IMR-90 (cell line): ENCODE data around the gene IFNAR2. TPM values are rescaled to one million over a fixed set of nuclear protein-coding genes. Genes with fewer than 3 reads are reported as not detected.
"Not testable (repeated sequence)": the region's sequence is repeated elsewhere in the genome, so short reads cannot be mapped to it uniquely, and the experiment has no call there.

ENCODE experiments used
- ATAC-seq: fragments of 200-7000 bp; cut with Tn5 transposase; 2 replicates; pipeline ENCODE4 v1.9.1; 2020; ENCODE audit warnings: low read depth, mild to moderate bottlenecking, moderate library complexity
- BruUV-seq: library from RNA; stranded (reverse); fragments of 400-500 nt; replicated peaks from 2 replicates; lab custom pipeline; 2021; lab: Mats Ljungman, UMichigan
- CTCF ChIA-PET: fragments of 300-600 bp; formaldehyde crosslinking; extraction: SDS; loops from one replicate; lab custom pipeline; 2021; ENCODE audit warnings: antibody characterized with exemption; lab: Yijun Ruan, JAX
- POLR2A ChIA-PET: fragments of 300-600 bp; sonication (Branson Sonifier 250); formaldehyde crosslinking; loops from one replicate; lab custom pipeline; 2022; ENCODE audit warnings: antibody characterized with exemption; ENCODE audit not compliant: unreplicated experiment; lab: Charles Lee
- DNase-seq: peaks from one replicate; pipeline ENCODE4 v3.0.0; 2013
- H2AFZ ChIP-seq: replicated peaks from 2 replicates; pipeline ENCODE3; 2013; ENCODE audit warnings: low read length, mild to moderate bottlenecking; ENCODE audit not compliant: poor library complexity
- H2AK5ac ChIP-seq: 2 replicates; pipeline ENCODE4 v1.6.1; 2013; ENCODE audit warnings: low read depth, low read length, inconsistent platforms
- H2AK9ac ChIP-seq: replicated peaks from 2 replicates; pipeline ENCODE3; 2013; ENCODE audit warnings: mild to moderate bottlenecking, low read depth, low read length, moderate library complexity; ENCODE audit not compliant: poor library complexity
- H2BK120ac ChIP-seq: 2 replicates; pipeline ENCODE4 v1.6.1; 2013; ENCODE audit warnings: low read depth, low read length, inconsistent platforms
- H2BK15ac ChIP-seq: 3 replicates; pipeline ENCODE4 v1.6.1; 2013; ENCODE audit warnings: low read depth, low read length, inconsistent platforms
- H2BK20ac ChIP-seq: 2 replicates; pipeline ENCODE4 v1.6.1; 2013; ENCODE audit warnings: low read depth, mild to moderate bottlenecking, inconsistent platforms, low read length, moderate library complexity
- H2BK5ac ChIP-seq: 2 replicates; pipeline ENCODE4 v1.6.1; 2013; ENCODE audit warnings: mild to moderate bottlenecking, low read depth, low read length, inconsistent platforms; ENCODE audit not compliant: poor library complexity, severe bottlenecking
- H3K14ac ChIP-seq: replicated peaks from 2 replicates; pipeline ENCODE4 v1.6.1; 2013; ENCODE audit warnings: low read depth, low read length, inconsistent platforms
- H3K18ac ChIP-seq: 2 replicates; pipeline ENCODE4 v1.6.1; 2013; ENCODE audit warnings: low read depth, low read length, control low read depth
- H3K23ac ChIP-seq: 2 replicates; pipeline ENCODE4 v1.6.1; 2013; ENCODE audit warnings: low read depth, low read length, inconsistent platforms
- H3K27ac ChIP-seq: 2 replicates; pipeline ENCODE4 v1.5.1; 2013; ENCODE audit warnings: mild to moderate bottlenecking, control low read depth, low read length; ENCODE audit not compliant: insufficient read depth
- H3K27me3 ChIP-seq: 2 replicates; pipeline ENCODE4 v1.6.1; 2013; ENCODE audit warnings: low read length; ENCODE audit not compliant: control insufficient read depth, insufficient read depth
- H3K36me3 ChIP-seq: 2 replicates; pipeline ENCODE4 v1.6.1; 2013; ENCODE audit warnings: low read length, mixed read lengths; ENCODE audit not compliant: control insufficient read depth, insufficient read depth
- H3K4ac ChIP-seq: 2 replicates; pipeline ENCODE4 v1.6.1; 2013; ENCODE audit warnings: low read depth, low read length, inconsistent platforms
- H3K4me1 ChIP-seq: 2 replicates; pipeline ENCODE4 v1.6.1; 2013; ENCODE audit warnings: low read length, mixed read lengths; ENCODE audit not compliant: control insufficient read depth, insufficient read depth
- H3K4me2 ChIP-seq: 2 replicates; pipeline ENCODE4 v1.6.1; 2013; ENCODE audit warnings: low read depth, mild to moderate bottlenecking, control low read depth, low read length, moderate library complexity
- H3K4me3 ChIP-seq: 2 replicates; pipeline ENCODE4 v1.5.1; 2013; ENCODE audit warnings: low read depth, mild to moderate bottlenecking, control low read depth, low read length, moderate library complexity; ENCODE audit not compliant: insufficient read depth
- H3K56ac ChIP-seq: 2 replicates; pipeline ENCODE4 v1.6.1; 2013; ENCODE audit warnings: low read length, inconsistent platforms; ENCODE audit not compliant: insufficient read depth; ENCODE audit errors: extremely low read depth
- H3K79me1 ChIP-seq, 2 experiments: 2 replicates each; pipeline ENCODE4 v1.6.1; 2013; ENCODE audit warnings: low read length in 2 of 2, inconsistent platforms in 1 of 2, low read depth in 1 of 2
- H3K9ac ChIP-seq: 2 replicates; pipeline ENCODE4 v1.6.1; 2013; ENCODE audit warnings: low read depth, low read length, control low read depth
- H3K9me1 ChIP-seq: 2 replicates; pipeline ENCODE4 v1.6.1; 2013; ENCODE audit warnings: low read length, inconsistent platforms; ENCODE audit not compliant: insufficient read depth
- H3K9me3 ChIP-seq: 2 replicates; pipeline ENCODE4 v1.6.1; 2013; ENCODE audit warnings: low read length; ENCODE audit not compliant: control insufficient read depth, insufficient read depth
- H4K20me1 ChIP-seq: 2 replicates; pipeline ENCODE4 v1.6.1; 2013; ENCODE audit warnings: low read length, inconsistent platforms; ENCODE audit not compliant: insufficient read depth
- H4K5ac ChIP-seq: 2 replicates; pipeline ENCODE4 v1.6.1; 2013; ENCODE audit warnings: mild to moderate bottlenecking, low read depth, low read length, control low read depth
- H4K8ac ChIP-seq, 2 experiments: 2 replicates each; pipeline ENCODE4 v1.6.1; 2013; ENCODE audit warnings: low read depth in 2 of 2, low read length in 2 of 2, control low read depth in 1 of 2, inconsistent platforms in 1 of 2
- H4K91ac ChIP-seq: 2 replicates; pipeline ENCODE4 v1.6.1; 2013; ENCODE audit warnings: low read depth, low read length, inconsistent platforms; ENCODE audit not compliant: insufficient read depth
- WGBS, 2 experiments: methylation state at CpG; one replicate each; pipeline versions ENCODE4 v1.1.5 to v1.1.7; 2013; ENCODE audit warnings: missing lambda C conversion rate in 2 of 2; ENCODE audit not compliant: insufficient read length in 1 of 2; ENCODE audit errors: extremely low coverage in 2 of 2; 5-methylcytosine and 5-hydroxymethylcytosine counted together
- dilution Hi-C: fragments of 300-500 bp; cut with HindIII; formaldehyde crosslinking; loops from one replicate; pipeline ENCODE4 v1.14.3; 2018; ENCODE audit warnings: low sequenced_read_pairs; ENCODE audit not compliant: unreplicated experiment
- in situ Hi-C: fragments of 300-500 bp; cut with MboI; formaldehyde crosslinking; loops from 3 replicates; pipeline ENCODE4 v1.14.3; 2019; ENCODE audit warnings: low sequenced_read_pairs, inconsistent platforms, mixed read lengths
- intact Hi-C: fragments of 100-400 bp; cut with micrococcal nuclease; formaldehyde crosslinking; loops from 2 replicates; pipeline ENCODE4 v1.10.0; 2022
- polyA plus RNA-seq, 3 experiments: library from polyadenylated mRNA; depleted of rRNA; stranded (reverse); fragments of >200 nt; gene quantifications; 2 replicates each; pipeline ENCODE4 v1.2.3, GENCODE V29; 2012; ENCODE audit warnings: low replicate concordance in 1 of 3
- total RNA-seq: library from RNA; depleted of rRNA; stranded (reverse); fragments of >200 nt; gene quantifications from 2 replicates; pipeline ENCODE4 v1.2.3, GENCODE V29; 2012

IFNAR2 gene
- total and polyA plus RNA-seq, 2 of the 4 experiments (the other 2 are of a cell fraction) = 6.3 to 13.9 TPM

GRCh38 chr21:33242846-33243245 is 13.1 kb downstream of the IFNAR2 start:
- not testable (repeated sequence) for H3K23ac ChIP-seq

More at GRCh38 chr21:33242846-33243245, 13.1 kb downstream of the IFNAR2 start:
- H2BK5ac ChIP-seq, H4K5ac ChIP-seq, H3K27ac ChIP-seq, H4K20me1 ChIP-seq, H4K91ac ChIP-seq, H3K56ac ChIP-seq, H3K4ac ChIP-seq, ATAC-seq, H2AK5ac ChIP-seq, in situ Hi-C loops, POLR2A ChIA-PET, H4K8ac ChIP-seq, DNase-seq, H2BK15ac ChIP-seq, H2BK120ac ChIP-seq, H3K4me1 ChIP-seq, H2AFZ ChIP-seq, H2AK9ac ChIP-seq, intact Hi-C loops, H3K4me2 ChIP-seq, H3K18ac ChIP-seq, H3K27me3 ChIP-seq, H2BK20ac ChIP-seq, H3K4me3 ChIP-seq, H3K9ac ChIP-seq, dilution Hi-C loops, H3K14ac ChIP-seq, H3K9me1 ChIP-seq, H3K9me3 ChIP-seq, CTCF ChIA-PET, BruUV-seq: not testable (repeated sequence)
- Histone ChIP-seq H3K36me3 (peaks cover 24% of the 10 kb centered on the region), H3K79me1 (peaks cover 3 to 10% of the 10 kb centered on the region in 2 experiments; a peak in 2 of 4 replicates)
- WGBS, 2 experiments = 100% methylated on average over 2 of the region's 8 CpGs; no CpG with 5 or more reads in 1 of the 2 experiments
